OCI-M2 (cell line): ENCODE data around the gene C2orf80.
"Not testable (repeated sequence)": the region's sequence is repeated elsewhere in the genome, so short reads cannot be mapped to it uniquely, and the experiment has no call there.

Experiments used
- DNase-seq: peaks from one replicate; lab custom pipeline; 2025; ENCODE audit not compliant: unreplicated experiment; lab: John Stamatoyannopoulos, UW

Gene C2orf80

GRCh38 chr2:208135794-208136715, 53.8 kb downstream of the C2orf80 start:
- no peak for DNase-seq

DNA sequence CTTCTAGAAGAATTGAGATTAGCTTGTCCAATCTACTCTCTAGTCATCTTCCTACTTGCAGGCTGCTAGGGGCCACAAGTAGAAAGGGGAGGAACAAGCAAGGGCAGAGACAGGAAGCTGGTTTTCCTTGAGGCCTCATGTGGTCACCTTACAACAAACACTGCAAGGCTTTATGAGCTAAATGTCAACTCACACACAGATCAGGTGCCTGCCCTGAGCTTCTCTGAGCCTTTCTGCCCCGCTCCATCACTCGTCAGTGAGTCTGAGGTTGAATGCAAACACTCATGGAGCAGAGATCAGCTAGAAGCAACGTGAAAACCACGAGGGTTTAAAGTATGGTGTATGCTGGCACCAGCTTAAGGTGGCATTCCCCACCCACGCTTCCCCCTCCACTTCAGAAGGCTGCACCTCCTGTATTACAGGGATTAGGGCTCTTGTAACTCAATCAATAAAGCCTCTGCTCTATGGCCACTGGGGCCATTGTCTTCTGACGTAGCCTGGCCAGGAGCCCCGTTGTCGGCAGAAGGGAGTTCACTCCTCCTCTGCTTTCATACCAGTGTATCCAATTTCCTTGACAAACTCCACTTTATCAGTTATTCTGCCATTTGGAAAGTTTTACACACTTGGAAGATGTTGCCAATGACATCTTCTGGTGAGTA, 54.8 kb downstream of the C2orf80 start:
- DNase-seq = no peak

GRCh38 chr2:208130712-208131110, 59.1 kb downstream of the C2orf80 start:
- DNase-seq = no peak

GRCh38 chr2:208129744-208130711, 59.8 kb downstream of the C2orf80 start, which contains the start of gene CRYGC:
TSS of gene CRYGC (minus strand) at chr2:208129828. CDS start at chr2:208129792, 36 bp downstream.
- no peak for DNase-seq

GRCh38 chr2:208128136-208128535, 61.7 kb downstream of the C2orf80 start:
- no peak for DNase-seq

DNA sequence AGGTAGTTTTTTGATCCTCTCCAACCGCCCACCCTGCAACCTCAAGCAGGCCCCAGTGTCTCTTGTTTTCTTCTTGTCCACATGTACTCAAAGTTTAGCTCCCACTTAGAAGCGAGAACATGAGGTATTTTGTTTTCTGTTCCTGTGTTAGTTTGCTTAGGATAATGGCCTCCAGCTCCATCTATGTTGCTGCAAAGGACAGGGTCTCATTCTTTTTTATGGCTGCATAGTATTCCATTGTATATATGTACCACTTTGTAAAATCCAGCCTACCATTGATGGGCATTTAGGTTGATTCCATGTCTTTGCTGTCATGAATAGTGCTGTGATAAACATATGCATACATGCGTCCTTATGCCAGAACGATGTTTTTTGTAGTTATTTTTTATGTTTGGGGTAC, 62.7 kb downstream of the C2orf80 start:
- no peak for DNase-seq

GRCh38 chr2:208125251-208125650, 64.6 kb downstream of the C2orf80 start:
- no peak for DNase-seq

DNA sequence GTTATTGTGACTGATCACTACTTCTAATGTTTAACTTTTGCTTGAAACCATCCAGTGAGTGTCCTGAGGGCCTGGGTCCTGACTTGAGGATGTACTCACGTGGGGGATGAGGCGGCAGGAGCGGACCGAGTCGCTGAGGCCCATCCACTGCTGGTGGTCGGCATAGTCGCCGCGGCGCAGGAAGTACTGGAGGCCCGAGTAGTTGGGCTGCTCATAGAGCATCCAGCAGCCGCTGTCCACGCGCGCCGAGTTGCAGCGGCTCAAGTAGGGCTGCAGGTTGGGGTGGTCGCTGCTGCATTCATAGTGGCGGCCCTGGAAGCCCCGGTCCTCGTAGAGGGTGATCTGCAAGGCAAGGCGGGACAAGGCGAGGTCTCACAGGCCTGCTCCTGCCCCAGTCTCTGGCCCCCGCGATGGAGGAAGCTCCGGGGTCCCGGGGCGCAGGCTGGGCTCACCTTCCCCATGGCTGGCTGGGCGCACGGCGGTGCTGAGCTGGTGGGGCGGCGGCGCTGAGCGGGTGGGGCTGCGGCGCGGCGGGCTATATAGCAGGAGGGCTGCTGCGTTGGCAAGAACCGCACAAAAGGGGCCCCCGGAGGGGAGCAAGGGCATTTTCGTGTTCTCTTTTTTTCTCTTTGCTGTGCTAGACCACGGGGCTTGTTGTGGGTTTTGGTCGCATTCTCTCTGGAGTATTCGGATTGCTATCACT, 65.7 kb downstream of the C2orf80 start, which contains the start of gene CRYGD:
Gene CRYGD (minus strand): TSS at position 512 of the 703 bp plus-strand sequence. CDS start 51 bp downstream, at position 461.
- DNase-seq = not testable (repeated sequence)

- DNase-seq = no peak
These were observed 67.6 kb downstream of the C2orf80 start for GRCh38 chr2:208122248-208122647.

DNA sequence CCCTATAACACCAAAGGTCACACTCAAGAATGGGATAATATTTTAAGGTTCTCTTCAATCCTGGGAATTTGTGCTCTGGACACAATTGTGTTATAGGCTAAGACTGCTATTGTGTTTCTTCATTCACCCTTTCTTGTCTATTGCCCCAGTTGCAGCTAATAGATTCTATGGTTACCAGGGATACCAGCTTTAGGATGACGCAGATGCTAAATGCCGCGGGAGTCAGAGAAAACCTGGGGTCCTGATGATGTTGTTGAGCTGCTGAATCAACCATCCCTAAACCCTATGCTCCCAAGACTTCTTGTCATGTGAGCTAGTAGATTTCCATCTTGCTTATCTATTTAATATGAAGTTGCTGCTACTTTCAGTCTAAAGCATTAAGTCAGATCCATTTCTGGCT, 70.9 kb downstream of the C2orf80 start:
- no peak for DNase-seq

GRCh38 chr2:208117390-208117789, 72.4 kb downstream of the C2orf80 start:
- DNase-seq = not testable (repeated sequence)
